H9 (cell line): ENCODE data around the gene SERTAD2. TPM values are rescaled to one million over a fixed set of nuclear protein-coding genes. Genes with fewer than 3 reads are reported as not detected.

Source experiments
- DNase-seq: peaks from one replicate; pipeline ENCODE4 v3.0.0-alpha.2; 2017
- H2AFZ ChIP-seq: one replicate; pipeline ENCODE4 v1.6.1; 2013; ENCODE audit warnings: mild to moderate bottlenecking, low read length, control low read depth, moderate library complexity
- H2AK5ac ChIP-seq: 2 replicates; pipeline ENCODE4 v1.6.1; 2013; ENCODE audit warnings: low read length, control low read depth, mixed read lengths; ENCODE audit not compliant: insufficient read length
- H2BK120ac ChIP-seq: one replicate; pipeline ENCODE4 v1.6.1; 2013; ENCODE audit warnings: low read depth, mild to moderate bottlenecking, low read length, control low read depth, inconsistent platforms; ENCODE audit not compliant: poor library complexity, severe bottlenecking
- H2BK12ac ChIP-seq: 2 replicates; pipeline ENCODE4 v1.6.1; 2013; ENCODE audit warnings: low read length, control low read depth, mixed read lengths, low read depth; ENCODE audit not compliant: insufficient read length
- H2BK15ac ChIP-seq: 2 replicates; pipeline ENCODE4 v1.6.1; 2013; ENCODE audit warnings: low read depth, low read length, control low read depth
- H2BK20ac ChIP-seq: one replicate; pipeline ENCODE4 v1.6.1; 2013; ENCODE audit warnings: low read depth, mild to moderate bottlenecking, low read length, control low read depth, inconsistent platforms; ENCODE audit not compliant: poor library complexity, severe bottlenecking
- H2BK5ac ChIP-seq: 2 replicates; pipeline ENCODE4 v1.6.1; 2013; ENCODE audit warnings: low read length, control low read depth, mixed read lengths; ENCODE audit not compliant: insufficient read length
- H3K14ac ChIP-seq: 2 replicates; pipeline ENCODE4 v1.6.1; 2013; ENCODE audit warnings: low read length, control low read depth; ENCODE audit not compliant: insufficient read depth
- H3K18ac ChIP-seq: 2 replicates; pipeline ENCODE4 v1.6.1; 2013; ENCODE audit warnings: low read depth, mild to moderate bottlenecking, mixed read lengths, low read length, control low read depth; ENCODE audit not compliant: insufficient read length
- H3K23ac ChIP-seq: 2 replicates; pipeline ENCODE4 v1.6.1; 2013; ENCODE audit warnings: low read length, control low read depth, mixed read lengths, low read depth; ENCODE audit not compliant: insufficient read length
- H3K23me2 ChIP-seq: 2 replicates; pipeline ENCODE4 v1.6.1; 2013; ENCODE audit warnings: low read depth, mild to moderate bottlenecking, mixed read lengths, low read length, control low read depth; ENCODE audit not compliant: insufficient read length, poor library complexity, severe bottlenecking
- H3K27ac ChIP-seq: 2 replicates; pipeline ENCODE4 v1.5.1; 2013; ENCODE audit warnings: low read length, control low read depth, mixed read lengths, low read depth; ENCODE audit not compliant: insufficient read length
- H3K27me3 ChIP-seq: 2 replicates; pipeline ENCODE4 v1.6.1; 2013; ENCODE audit warnings: low read length, control low read depth, inconsistent platforms; ENCODE audit not compliant: insufficient read depth
- H3K4ac ChIP-seq: 2 replicates; pipeline ENCODE4 v1.6.1; 2013; ENCODE audit warnings: low read depth, mild to moderate bottlenecking, control low read depth, inconsistent platforms, low read length, moderate library complexity
- H3K4me1 ChIP-seq: 2 replicates; pipeline ENCODE4 v1.6.1; 2013; ENCODE audit warnings: low read length, control low read depth, inconsistent platforms; ENCODE audit not compliant: insufficient read depth
- H3K4me2 ChIP-seq: 2 replicates; pipeline ENCODE4 v1.6.1; 2013; ENCODE audit warnings: low read length, control low read depth, mixed read lengths; ENCODE audit not compliant: insufficient read length, insufficient read depth
- H3K56ac ChIP-seq: 2 replicates; pipeline ENCODE4 v1.6.1; 2013; ENCODE audit warnings: low read depth, mild to moderate bottlenecking, mixed read lengths, low read length, control low read depth; ENCODE audit not compliant: insufficient read length
- H3K79me1 ChIP-seq: 2 replicates; pipeline ENCODE4 v1.6.1; 2013; ENCODE audit warnings: low read depth, mild to moderate bottlenecking, moderate library complexity, low read length, control low read depth, inconsistent platforms; ENCODE audit not compliant: insufficient read depth, poor library complexity, severe bottlenecking
- H3K79me2 ChIP-seq: 2 replicates; pipeline ENCODE4 v1.6.1; 2013; ENCODE audit warnings: low read length, control low read depth, inconsistent platforms; ENCODE audit not compliant: insufficient read depth
- H3K9ac ChIP-seq: 2 replicates; pipeline ENCODE4 v1.6.1; 2013; ENCODE audit warnings: low read length, control low read depth, mixed read lengths; ENCODE audit not compliant: insufficient read length; ENCODE audit errors: extremely low read depth
- H3K9me3 ChIP-seq: one replicate; pipeline ENCODE4 v1.6.1; 2013; ENCODE audit warnings: low read depth, low read length, inconsistent platforms; ENCODE audit not compliant: control insufficient read depth
- H3T11ph ChIP-seq: one replicate; pipeline ENCODE4 v1.6.1; 2013; ENCODE audit warnings: mild to moderate bottlenecking, low read length, control low read depth, inconsistent platforms
- H4K20me1 ChIP-seq: one replicate; pipeline ENCODE4 v1.6.1; 2013; ENCODE audit not compliant: control insufficient read depth, insufficient read length, insufficient read depth
- H4K5ac ChIP-seq: 2 replicates; pipeline ENCODE4 v1.6.1; 2013; ENCODE audit warnings: low read depth, mild to moderate bottlenecking, mixed read lengths, low read length, control low read depth; ENCODE audit not compliant: insufficient read length
- H4K8ac ChIP-seq: replicated peaks from 2 replicates; pipeline ENCODE4 v1.6.1; 2013; ENCODE audit warnings: low read length, control low read depth, mixed read lengths, low read depth; ENCODE audit not compliant: insufficient read length
- H4K91ac ChIP-seq: 2 replicates; pipeline ENCODE4 v1.6.1; 2013; ENCODE audit warnings: low read depth, mild to moderate bottlenecking, moderate library complexity, mixed read lengths, low read length, control low read depth; ENCODE audit not compliant: insufficient read length
- H3K27ac Mint-ChIP-seq, 3 experiments: 2 replicates in 2 of 3; 3 replicates in 1 of 3; pipeline ENCODE4 v1.8.0; 2020 to 2021; ENCODE audit warnings: mixed read lengths in 3 of 3, mild to moderate bottlenecking in 1 of 3, moderate library complexity in 1 of 3
- H3K27me3 Mint-ChIP-seq: 2 replicates; pipeline ENCODE4 v1.8.0; 2021; ENCODE audit warnings: low read depth, mild to moderate bottlenecking, moderate library complexity, mixed read lengths
- H3K36me3 Mint-ChIP-seq, 3 experiments: 2 replicates in 2 of 3; 3 replicates in 1 of 3; pipeline ENCODE4 v1.8.0; 2020 to 2021; ENCODE audit warnings: low read depth in 3 of 3, mixed read lengths in 3 of 3; ENCODE audit not compliant: insufficient read depth in 1 of 3
- H3K4me1 Mint-ChIP-seq, 2 experiments: 2 replicates each; pipeline ENCODE4 v1.8.0; 2020; ENCODE audit warnings: mixed read lengths in 2 of 2
- H3K4me3 Mint-ChIP-seq, 2 experiments: 2 replicates in 1 of 2; 3 replicates in 1 of 2; pipeline ENCODE4 v1.8.0; 2020 to 2021; ENCODE audit warnings: mild to moderate bottlenecking in 2 of 2, mixed read lengths in 2 of 2, moderate library complexity in 1 of 2
- H3K9me3 Mint-ChIP-seq, 2 experiments: 2 replicates in 1 of 2; 3 replicates in 1 of 2; pipeline ENCODE4 v1.8.0; 2020; ENCODE audit warnings: mild to moderate bottlenecking in 2 of 2, mixed read lengths in 2 of 2, moderate library complexity in 1 of 2
- CTCF ChIP-seq: fragments of 200-600 bp; sonication (generic); conservative IDR thresholded peaks from 3 replicates; pipeline ENCODE4 v1.8.0; 2021; ENCODE audit warnings: antibody characterized with exemption, mild to moderate bottlenecking
- WGBS: extraction: QIAGEN DNeasy Blood & Tissue Kit; methylation state at CpG from one replicate; pipeline ENCODE4 v1.1.7; 2013; ENCODE audit warnings: missing lambda C conversion rate, low lambda C conversion rate, mixed read lengths; ENCODE audit not compliant: insufficient read length; ENCODE audit errors: extremely low coverage; 5-methylcytosine and 5-hydroxymethylcytosine counted together
- total RNA-seq: library from RNA; stranded (reverse); gene quantifications from 2 replicates; pipeline ENCODE4 v1.2.1, GENCODE V29; 2021

SERTAD2 gene
- total RNA-seq, 1 experiment from 2014 or later = 3.5 TPM

DNA sequence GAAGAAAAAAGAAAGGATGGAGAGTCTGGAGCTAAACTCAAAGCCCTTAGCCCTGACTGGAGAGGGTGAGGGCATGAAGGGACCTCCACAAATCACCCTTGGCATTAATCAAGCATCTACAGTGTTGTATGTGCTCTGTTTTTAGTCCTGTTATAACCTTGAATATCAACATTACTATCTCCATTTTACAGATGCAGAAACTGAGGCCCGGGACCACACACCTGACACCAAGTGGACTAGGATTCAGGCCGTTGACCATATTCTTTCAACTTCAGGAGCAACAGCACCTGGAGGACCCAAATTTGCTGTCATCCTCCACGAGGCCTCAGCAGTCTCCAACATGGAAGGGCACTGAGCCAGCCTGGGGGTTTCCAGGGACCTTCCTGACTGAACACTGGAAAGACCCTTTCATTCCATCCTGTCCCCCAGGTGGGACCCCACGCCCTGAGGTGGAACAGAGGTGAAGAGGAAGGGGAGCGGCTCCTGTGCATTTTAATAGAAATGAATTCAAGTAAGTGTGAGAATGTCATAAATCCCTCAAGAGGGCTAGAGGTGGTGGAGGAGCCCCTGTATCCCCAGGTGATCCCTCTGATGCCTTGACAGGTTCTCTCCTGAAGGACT is 41.0 kb downstream of the SERTAD2 start:
- DNase-seq = no peak
- Histone ChIP-seq H4K8ac (no peak overlapping the region), H3K4me1 (no peaks in the 10 kb centered on the region), H3K27me3 (no peaks in the 10 kb centered on the region; the same call in 1 of the 2 replicates), H3T11ph (no peak overlapping the region), H3K14ac (no peak overlapping the region), H3K56ac (no peak overlapping the region), H2AFZ (no peak overlapping the region), H4K91ac (no peak overlapping the region), H3K23ac (no peak overlapping the region), H2BK15ac (no peak overlapping the region), H2BK5ac (no peak overlapping the region), H3K9ac (no peak overlapping the region), H2AK5ac (no peak overlapping the region), H3K79me2 (no peaks in the 10 kb centered on the region), H2BK20ac (no peak overlapping the region), H3K23me2 (peaks cover 2% of the 10 kb centered on the region), H3K4me2 (no peak overlapping the region), H2BK12ac (no peak overlapping the region), H3K9me3 (no peaks in the 10 kb centered on the region), H3K18ac (no peak overlapping the region), H4K20me1 (no peaks in the 10 kb centered on the region), H3K4ac (no peak overlapping the region), H3K27ac (no peak overlapping the region), H4K5ac (no peak overlapping the region), H3K79me1 (no peaks in the 10 kb centered on the region), H2BK120ac (no peak overlapping the region)
- H3K36me3 Mint-ChIP-seq = no peaks in the 10 kb centered on the region
- no peak overlapping the region for H3K4me3 Mint-ChIP-seq
- no peak for TF ChIP-seq CTCF
- no CpG with 5 or more reads among the region's 5 CpGs for WGBS
- H3K9me3 Mint-ChIP-seq = no peaks in the 10 kb centered on the region
- peaks cover 48% of the 10 kb centered on the region for H3K27me3 Mint-ChIP-seq
- peaks cover 11 to 23% of the 10 kb centered on the region in 2 experiments for H3K4me1 Mint-ChIP-seq
- no peak overlapping the region for H3K27ac Mint-ChIP-seq
